Lower leg skin (tissue), 3 donors: Measurements from ENCODE around the gene STRIP1.

Experiments
- CTCF ChIP-seq, 3 donors: fragments of 450-650 bp; IDR thresholded peaks; one replicate each; pipeline ENCODE4 v1.5.1; 2016; ENCODE audit warnings: antibody characterized with exemption in 3 of 3, mild to moderate bottlenecking in 3 of 3, moderate library complexity in 2 of 3
- POLR2A ChIP-seq, 2 donors: fragments of 450-650 bp; IDR thresholded peaks; one replicate each; pipeline ENCODE4 v1.6.1; 2016 to 2017; ENCODE audit warnings: antibody characterized with exemption in 2 of 2, mild to moderate bottlenecking in 1 of 2, moderate library complexity in 1 of 2

DNA sequence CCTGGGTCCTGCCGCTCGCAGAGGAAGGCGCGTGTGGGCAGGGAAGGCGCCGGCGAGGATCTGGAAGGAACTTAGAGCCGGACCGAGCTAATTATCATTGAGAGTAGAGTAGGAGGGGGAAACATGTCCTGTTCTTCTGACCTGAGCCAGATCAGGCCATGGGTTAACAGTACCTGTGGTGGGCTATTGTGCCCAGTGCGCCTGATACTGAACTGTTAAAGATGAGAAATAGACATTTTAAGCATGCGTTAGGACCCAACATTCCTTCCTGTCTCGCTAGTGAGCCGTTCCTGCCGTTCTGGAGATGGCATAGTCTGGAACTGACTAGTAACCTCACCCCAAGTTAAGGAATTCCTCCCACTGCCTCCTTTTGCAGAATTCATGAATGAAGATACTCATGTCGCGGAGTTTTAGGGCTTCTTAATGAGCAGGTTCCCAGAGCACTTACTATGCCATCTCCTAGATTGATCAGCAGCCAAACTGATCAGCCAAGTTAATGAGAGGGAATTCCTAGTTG, 870 bp downstream of the STRIP1 start:
- TF ChIP-seq CTCF (IDR thresholded peaks at IDR 0.05): no peak
- TF ChIP-seq POLR2A (IDR thresholded peaks at IDR 0.05): no peak
